H1 (cell line): ENCODE measurements around the gene TRMT44. TPM values are rescaled to one million over a fixed set of nuclear protein-coding genes. Genes with fewer than 3 reads are reported as not detected.

Experiments used
- SRF ChIP-seq: IDR thresholded peaks from 2 replicates; pipeline ENCODE4 v1.6.1; 2011; ENCODE audit warnings: mild to moderate bottlenecking, low read depth, low read length, moderate library complexity
- polyA plus RNA-seq, 7 experiments: library from polyadenylated mRNA; depleted of rRNA in 3 of 7; stranded (reverse) in 5 of 7; unstranded in 2 of 7; fragments of >200 nt in 5 of 7; fragments of 200-250 nt in 2 of 7; gene quantifications; 1 replicate in 5 of 7; 2 replicates in 1 of 7; 4 replicates in 1 of 7; pipeline versions ENCODE4 v1.2.1 to v1.2.3, GENCODE V29; 2011 to 2013; ENCODE audit warnings: missing spikeins in 2 of 7, mixed read lengths in 2 of 7
- total RNA-seq: library from RNA; stranded (reverse); fragmentation: NEBNext Ultra II Directional; extraction: Animal tissue kit (Norgen Biotek cat#: 25700); gene quantifications from 2 replicates; pipeline ENCODE4 v1.2.1, GENCODE V29; 2021

TRMT44 gene
- total and polyA plus RNA-seq, 2 of the 8 experiments (the other 6 are each of a cell fraction or from before 2014, with no cell fraction given) = 8.6 to 23.9 TPM

DNA sequence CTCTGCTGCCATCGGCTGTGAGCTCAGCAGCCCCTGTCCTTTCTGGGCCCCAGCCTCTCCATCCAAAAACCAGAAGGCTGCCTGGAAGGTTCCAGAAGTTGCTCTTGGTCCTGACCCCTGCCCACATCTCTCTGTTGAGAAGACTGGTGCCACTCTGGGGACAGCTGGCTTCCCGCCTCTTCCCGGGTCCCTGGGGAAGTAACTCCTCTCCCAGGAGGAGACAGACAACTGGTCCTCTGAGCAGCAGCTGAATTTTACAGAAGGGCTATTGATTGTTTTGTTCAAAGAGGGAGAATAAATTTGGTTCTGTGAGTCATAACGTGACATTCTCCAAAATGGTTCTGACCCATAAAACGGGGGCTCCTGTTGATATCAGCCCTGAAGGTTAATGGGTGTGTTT is 61.2 kb downstream of the TRMT44 start (continued):
- no peak for TF ChIP-seq SRF
